HG02798 (cell line): Measurements from ENCODE around the gene MFSD12.
"Not testable (repeated sequence)": the region's sequence is repeated elsewhere in the genome, so short reads cannot be mapped to it uniquely, and the experiment has no call there.

Source experiments
- ATAC-seq: cut with Tn5 transposase; IDR thresholded peaks from one replicate; pipeline ENCODE4 v1.9.1; 2021; ENCODE audit warnings: mild to moderate bottlenecking; ENCODE audit not compliant: unreplicated experiment, poor library complexity

Gene MFSD12

DNA sequence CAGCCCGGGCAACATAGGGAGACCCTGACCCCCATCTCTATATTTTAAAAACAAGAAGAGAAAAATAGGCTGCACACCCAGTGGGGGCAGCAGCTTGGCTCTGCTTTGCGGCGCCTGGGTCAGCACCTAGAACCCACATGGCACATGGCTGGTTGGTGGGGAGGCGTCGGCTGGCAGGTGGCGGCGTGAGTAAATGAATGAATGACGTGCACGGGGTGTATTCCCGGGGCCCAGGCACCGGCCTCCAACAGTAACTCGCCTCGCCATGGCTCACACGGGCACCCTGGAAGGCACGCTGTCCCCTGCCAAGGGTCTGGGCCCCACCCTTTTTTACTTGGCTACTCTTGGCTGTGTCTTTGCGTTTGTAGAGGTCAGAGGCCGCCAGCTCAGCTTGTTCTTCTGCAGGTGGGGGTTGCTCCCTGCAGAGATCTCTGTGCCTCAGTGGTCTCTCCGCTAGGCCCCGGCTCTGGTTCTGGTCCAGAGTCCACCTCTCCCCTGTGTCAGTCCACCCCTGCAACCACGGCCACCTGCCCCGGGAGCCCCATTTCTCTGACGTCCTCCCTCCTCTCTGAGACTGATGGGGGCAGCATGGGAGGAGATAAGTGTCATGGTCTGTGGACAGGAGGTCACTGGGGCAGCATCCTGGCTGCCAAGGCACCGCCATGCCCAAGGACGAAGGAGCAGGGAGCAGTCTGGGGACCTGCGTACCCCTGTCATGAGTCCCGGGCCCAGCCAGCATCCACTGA, 45.7 kb downstream of the MFSD12 start:
- no peak for ATAC-seq

DNA sequence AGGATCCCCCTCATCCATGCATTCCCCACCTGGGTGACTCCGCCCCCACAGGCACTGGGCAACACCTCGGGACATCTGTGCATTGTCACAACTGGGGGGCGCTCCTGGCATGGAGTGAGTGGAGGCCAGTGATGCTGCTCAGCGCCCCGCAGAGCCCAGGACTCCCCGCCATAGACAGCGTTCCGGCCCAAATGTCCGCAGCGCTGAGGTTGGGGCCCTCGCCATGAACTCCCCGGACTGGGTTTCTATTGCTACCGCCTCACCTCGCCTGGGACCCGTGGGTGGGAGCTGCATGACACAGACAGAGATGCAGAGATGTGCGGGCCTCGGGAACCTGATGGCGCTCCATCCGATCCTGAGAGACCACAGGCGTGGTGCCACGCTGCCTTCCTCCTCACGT, 46.7 kb downstream of the MFSD12 start:
- no peak for ATAC-seq

DNA sequence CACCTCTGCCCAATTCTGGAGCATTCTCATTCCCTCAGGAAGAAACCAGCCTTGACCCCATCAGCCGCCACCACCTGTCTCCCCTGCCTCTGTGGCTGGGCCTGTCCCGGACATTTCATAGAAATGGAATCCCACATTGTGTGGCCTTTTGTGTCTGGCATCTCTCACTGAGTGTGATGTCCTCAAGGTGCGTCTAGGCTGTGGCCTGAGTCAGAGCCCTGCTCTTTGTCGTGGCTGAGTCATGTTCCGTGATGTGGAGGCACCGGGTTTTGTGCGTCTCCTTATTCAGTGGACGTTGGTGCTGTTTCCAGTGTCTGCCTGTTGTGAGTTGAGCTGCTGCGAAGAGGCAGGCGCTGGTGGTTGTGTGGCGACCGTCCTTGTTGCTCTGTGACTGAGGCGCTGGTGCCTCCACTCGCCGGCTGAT, 47.8 kb downstream of the MFSD12 start:
- no peak for ATAC-seq

DNA sequence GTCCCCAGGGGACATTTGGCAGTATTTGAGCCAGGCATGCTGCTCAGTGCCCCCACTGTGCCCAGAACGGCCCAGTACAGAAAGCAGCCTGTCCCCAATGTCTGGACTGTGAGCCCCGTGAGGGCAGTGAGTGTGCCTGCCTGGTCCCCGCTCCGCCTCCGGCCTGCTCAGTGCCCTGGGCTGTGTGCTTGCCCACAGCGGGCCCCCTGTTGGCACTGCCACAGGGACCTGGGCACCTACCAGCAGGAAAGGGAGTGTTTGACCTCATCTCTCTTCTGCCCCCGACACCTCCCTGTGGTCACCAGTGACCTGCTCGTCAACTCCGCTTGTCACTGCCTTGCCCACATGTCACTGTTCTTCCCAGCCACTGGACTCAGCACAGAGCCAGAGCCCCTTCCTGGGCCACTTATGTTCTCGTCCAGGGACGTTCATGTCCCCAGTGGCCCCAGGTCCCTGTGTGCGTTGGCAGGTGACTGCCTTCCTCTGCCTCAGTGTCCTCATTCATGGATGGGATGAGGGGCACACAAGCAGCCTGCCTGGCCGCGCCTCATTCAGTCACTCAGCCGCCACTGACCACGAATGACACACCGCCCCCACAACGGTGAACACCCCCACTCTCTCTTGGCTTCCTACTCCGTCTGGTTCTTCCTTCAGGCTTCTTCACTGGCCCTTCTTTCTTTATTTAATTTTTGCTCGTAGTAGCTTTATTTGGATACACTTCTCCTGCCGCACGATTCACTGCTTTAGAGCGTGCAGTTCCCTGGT, 48.4 kb downstream of the MFSD12 start:
- no peak for ATAC-seq

- ATAC-seq: not testable (repeated sequence)
Observed at GRCh38 chr19:3508121-3508661, 49.2 kb downstream of the MFSD12 start.

DNA sequence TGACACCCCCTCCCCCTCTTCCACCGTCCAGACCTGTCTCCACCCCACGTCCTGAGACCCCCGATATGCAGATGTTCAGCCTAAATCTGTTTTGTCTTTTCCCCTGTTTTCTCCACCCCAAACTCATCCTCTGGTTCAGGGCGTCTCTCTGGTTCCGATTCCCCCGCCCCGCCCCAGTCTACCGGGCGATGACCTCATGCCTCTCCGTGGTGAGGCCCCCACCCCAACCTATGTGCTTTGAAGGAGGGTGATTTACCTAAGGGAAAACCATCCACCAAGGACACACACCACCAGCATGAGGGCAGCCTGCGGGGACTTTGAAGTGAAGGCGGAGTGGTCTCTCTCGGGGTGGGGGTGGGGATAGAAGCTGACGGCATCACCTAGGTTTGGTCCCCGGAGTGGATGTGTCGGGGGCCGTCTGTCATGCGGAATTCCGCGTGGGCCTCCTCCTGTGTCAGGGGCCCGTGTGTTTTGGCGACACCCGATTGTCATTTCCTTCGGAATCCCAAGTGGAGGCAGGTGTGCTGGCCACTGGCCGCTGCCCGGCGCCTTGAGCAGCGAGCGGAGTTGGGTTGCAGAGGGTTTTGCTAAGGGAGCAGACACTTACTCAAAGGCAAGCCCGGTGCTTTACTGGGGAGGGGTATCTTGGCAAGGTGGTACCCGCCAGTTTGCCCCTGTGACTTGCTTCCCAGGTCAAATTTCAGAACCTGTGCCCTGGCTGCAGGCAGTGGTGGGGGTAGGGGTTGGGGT, 49.8 kb downstream of the MFSD12 start:
- no peak for ATAC-seq

DNA sequence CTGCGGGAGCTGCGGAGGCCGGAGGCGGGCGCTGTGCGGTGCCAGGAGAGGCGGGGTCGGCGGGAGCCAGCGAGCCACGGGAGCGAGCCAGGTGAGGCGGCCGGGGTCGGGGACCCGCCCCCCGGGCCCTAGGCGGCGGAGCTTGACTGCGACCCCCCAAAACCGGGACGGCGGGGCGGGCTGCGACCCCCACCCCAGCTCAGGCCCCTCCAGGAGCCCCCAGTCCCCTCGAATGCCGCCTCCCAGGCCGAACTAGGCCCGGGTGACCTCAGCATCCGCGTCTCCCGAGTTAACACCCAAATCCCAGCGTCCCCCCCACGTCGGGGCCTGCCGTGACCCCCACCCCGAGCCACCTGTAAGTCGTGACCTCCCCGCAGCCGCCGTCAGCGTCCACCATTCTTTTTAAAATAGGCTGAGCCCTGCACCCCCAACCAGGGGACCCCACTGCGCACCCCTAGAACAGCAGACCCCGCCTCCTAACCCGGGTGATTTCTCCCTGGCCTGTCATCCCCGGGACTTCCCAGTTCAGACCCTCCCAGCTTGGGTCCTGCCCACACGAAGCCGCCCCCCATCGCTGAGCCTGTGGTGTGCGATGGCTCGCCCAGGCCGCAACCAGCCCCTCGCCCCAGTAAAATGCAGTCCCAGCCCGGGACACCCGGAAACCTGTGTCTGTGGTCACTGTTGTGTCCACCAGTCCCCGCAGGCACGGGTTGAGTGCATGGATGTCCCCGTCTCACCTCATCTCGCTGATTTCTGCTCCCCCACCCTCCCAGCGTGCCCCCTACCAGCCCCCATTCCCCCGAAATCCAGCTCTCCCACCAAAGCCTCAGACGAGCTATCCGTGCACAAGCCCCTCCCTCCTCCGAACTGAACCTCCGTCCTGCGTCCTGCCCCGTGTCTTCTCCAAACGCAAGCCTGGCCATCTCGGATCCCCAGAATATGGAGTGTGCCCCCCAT, 50.7 kb downstream of the MFSD12 start:
- ATAC-seq: peak; percentile 4

DNA sequence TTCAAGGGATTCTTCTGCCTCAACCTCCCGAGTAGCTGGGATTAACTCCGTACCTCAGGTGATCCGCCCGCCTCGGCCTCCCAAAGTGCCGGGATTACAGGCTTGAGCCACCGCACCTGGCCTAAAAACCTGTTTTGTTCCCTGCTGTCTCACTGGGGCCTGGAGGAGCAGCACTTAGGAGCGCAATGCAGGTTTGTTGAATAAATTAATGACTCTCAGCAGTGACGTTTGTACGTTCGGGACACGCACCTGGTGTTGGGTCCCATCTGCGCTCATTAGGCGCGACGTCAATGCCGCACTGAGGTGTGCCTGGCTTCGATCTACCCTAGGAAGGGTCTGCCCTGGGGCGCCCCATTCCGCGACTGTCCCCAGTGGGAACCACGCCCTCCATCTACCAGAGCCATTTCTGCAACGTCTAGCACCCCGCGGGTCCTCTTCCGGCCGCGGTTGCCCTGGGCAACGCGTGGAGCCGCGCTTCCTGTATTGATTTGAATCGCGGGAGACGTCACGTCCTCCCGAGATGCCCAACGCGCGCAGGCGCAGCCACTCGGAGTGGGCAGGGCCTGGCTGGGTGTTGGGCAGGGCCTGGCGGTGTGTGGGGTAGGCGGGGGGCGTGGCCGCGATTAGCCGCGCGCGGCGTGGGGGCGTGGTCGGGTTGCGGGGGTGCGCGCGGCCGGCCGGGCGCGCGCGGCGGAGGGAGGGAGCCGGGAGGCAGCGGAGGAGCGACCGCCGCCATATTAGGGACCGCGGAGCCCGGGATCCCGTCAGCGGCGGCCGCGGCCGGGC, 51.6 kb downstream of the MFSD12 start, which contains the start of gene FZR1:
Gene FZR1 (plus strand): TSS at position 714 of the 786 bp plus-strand sequence. CDS start 16,679 bp downstream, outside the sequence.
- peak; percentile 95 for ATAC-seq

DNA sequence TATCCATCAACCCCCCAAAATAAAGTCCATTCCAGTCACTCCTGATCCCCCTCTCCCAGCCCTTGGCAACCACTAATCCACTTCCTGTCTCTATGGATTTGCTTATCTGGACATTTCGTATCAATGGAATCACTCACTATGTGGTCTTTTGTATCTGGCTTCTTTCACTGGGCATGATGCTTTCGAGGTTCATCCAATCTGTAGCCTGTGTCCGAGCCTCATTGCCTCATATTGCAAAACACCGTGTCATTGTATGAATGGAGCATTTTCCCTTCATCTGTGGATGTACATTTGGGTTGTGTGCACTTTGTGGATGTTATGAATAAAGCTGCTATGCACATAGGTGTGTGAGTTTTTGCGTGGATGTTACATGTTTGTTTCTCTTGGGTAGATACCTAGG, 52.7 kb downstream of the MFSD12 start:
- no peak for ATAC-seq

GRCh38 chr19:3503036-3503572, 54.3 kb downstream of the MFSD12 start:
- no peak for ATAC-seq

- ATAC-seq: no peak
Observed at GRCh38 chr19:3501780-3502179, 55.6 kb downstream of the MFSD12 start.

DNA sequence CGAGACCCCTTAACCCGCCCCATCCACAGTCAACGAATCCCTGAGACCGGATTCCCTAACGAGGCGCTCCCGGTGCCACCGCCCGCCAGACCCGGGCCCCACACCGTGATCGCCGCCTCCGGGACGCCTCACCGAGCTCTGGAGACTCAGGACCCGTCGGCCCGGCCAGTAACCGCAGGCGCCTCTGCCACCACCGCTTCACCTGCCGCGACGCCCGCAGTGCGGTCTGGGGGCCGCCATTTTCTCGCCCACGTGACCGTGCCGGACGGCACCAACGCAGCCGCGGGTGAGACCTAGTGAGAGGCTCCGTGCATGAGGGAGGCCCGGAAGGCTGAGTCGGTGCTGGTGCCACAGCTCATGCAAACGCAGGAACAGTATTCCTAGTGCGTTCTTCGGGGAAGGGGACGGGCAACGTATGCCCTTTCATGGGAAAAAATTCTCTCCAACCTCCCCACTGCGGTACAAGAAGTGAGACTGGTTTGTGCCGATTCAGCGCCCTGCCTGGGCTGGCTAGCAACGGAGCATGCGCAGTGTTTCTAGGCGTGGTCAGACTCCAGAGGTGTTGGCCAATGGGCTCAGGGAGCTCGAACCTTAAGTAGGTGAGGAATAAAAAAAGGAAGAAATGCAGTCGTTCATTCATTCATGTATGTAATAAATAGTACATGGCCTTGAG, 56.8 kb downstream of the MFSD12 start, which contains the start of gene DOHH:
Gene DOHH (minus strand): TSS at position 246 of the 673 bp plus-strand sequence. CDS start 3,860 bp downstream, outside the sequence.
- peak; percentile 87 for ATAC-seq

GRCh38 chr19:3499738-3500428, 57.5 kb downstream of the MFSD12 start:
- ATAC-seq: no peak

- no peak for ATAC-seq
Observed at GRCh38 chr19:3497757-3498520, 59.4 kb downstream of the MFSD12 start.

- no peak for ATAC-seq
Observed at GRCh38 chr19:3496392-3497273, 60.8 kb downstream of the MFSD12 start.
